ENCODE measurements around the gene LSM14B. TPM values are rescaled to one million over a fixed set of nuclear protein-coding genes. Genes with fewer than 3 reads are reported as not detected.

LSM14B gene
- total RNA-seq, 4 donors from 2014 or later = 3.1 to 56.8 (median 45.9) TPM

DNA sequence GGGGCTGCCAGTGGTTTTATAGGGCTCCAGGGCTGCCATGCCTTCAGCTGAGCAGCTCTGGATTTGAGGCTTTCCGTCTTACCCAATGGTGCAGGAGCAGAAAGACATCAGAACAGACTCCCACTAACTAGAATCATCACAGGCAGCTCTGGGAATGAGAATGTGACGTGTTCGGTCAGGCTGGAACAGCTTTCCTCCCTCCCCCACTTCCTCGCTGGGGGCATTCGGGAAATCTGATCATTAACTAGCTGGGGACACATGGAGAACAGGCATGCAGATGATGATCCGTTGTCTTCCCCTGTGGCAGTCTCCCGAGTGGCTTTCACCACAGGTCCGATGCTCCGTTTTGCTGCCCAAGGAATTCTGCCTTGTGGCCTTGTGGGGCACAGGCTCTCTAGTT, 55.0 kb downstream of the LSM14B start:
- Histone ChIP-seq H3K4me1 (no peaks in the 10 kb centered on the region), H3K36me3 (no peaks in the 10 kb centered on the region), H3K9me3 (no peaks in the 10 kb centered on the region), H3K27ac (no peak overlapping the region), H3K27me3 (no peaks in the 10 kb centered on the region), H3K4me3 (no peak overlapping the region)
- no peak for TF ChIP-seq POLR2A (IDR thresholded peaks at IDR 0.05)
- TF ChIP-seq, protein P1, sequence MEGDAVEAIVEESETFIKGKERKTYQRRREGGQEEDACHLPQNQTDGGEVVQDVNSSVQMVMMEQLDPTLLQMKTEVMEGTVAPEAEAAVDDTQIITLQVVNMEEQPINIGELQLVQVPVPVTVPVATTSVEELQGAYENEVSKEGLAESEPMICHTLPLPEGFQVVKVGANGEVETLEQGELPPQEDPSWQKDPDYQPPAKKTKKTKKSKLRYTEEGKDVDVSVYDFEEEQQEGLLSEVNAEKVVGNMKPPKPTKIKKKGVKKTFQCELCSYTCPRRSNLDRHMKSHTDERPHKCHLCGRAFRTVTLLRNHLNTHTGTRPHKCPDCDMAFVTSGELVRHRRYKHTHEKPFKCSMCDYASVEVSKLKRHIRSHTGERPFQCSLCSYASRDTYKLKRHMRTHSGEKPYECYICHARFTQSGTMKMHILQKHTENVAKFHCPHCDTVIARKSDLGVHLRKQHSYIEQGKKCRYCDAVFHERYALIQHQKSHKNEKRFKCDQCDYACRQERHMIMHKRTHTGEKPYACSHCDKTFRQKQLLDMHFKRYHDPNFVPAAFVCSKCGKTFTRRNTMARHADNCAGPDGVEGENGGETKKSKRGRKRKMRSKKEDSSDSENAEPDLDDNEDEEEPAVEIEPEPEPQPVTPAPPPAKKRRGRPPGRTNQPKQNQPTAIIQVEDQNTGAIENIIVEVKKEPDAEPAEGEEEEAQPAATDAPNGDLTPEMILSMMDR (IDR thresholded peaks at IDR 0.05) = no peak
- intact Hi-C loops (cut with DNase I; ENCODE audit: low total_unique reads) = no loop called here
- no peak for DNase-seq

DNA sequence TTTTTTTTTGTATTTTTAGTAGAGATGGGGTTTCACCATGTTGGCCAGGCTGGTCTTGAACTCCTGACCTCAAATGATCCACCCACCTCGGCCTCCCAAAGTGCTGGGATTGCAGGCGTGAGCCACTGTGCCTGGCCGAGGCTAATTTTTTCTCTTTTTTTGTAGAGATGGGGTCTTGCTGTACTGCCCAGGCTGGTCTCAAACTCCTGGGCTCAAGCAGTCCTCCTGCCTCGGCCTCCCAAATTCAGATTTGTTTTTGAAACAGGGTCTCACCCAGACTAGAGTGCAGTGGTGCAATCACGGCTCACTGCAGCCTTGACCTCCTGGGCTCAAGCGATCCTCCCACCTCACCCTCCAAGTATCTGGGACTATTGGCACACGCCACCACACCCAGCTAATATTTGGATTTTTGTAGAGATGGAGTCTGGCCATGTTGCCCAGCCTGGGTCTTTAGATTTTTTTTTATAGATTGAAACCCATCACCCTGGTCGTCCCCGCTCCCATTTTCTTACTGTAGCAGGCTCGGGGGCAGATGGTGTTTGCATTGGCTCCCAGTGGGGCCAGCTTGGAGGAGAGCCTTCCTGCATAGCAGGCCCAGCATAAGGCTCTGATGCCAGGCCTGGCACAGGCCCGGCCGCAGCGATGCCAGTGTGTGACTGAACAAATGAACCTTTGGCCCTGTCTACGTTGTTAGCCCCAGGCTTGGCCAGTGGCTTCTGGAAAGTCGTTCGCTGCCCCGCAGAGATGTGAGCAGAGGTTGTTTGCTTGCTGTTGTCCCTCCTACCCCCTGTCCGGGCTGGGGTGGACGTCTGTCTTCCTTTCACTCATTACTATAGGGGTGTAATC, 56.3 kb downstream of the LSM14B start:
- Histone ChIP-seq H3K4me1 (peaks cover 0 to 2% of the 10 kb centered on the region in 2 donors), H3K36me3 (no peaks in the 10 kb centered on the region), H3K27ac (no peak overlapping the region), H3K9me3 (no peaks in the 10 kb centered on the region), H3K4me3 (no peak overlapping the region), H3K27me3 (no peaks in the 10 kb centered on the region)
- no peak for DNase-seq
- TF ChIP-seq, protein P1 (IDR thresholded peaks at IDR 0.05) = no peak
- TF ChIP-seq POLR2A (IDR thresholded peaks at IDR 0.05) = no peak
- intact Hi-C loops (cut with DNase I; ENCODE audit: low total_unique reads) = no loop called here

DNA sequence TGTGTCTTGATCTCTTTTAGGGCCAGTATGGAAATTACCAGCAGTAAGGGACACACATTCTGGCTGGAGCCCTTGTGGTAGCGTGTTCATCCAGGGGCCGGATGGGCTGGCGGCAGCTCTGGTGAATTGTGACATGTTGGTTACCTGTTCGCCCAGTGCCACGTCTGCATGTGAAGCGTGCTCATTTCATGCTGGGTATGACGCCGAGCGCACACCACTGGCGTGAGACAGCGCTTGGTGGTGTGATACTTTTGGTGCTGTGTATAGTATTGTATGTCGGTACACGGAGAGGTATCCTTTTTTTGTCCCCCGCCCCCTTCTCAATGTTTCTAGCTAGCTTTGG, 56.9 kb downstream of the LSM14B start:
- TF ChIP-seq, protein P1 (IDR thresholded peaks at IDR 0.05) = no peak
- TF ChIP-seq POLR2A (IDR thresholded peaks at IDR 0.05) = no peak
- no peak for DNase-seq
- Histone ChIP-seq H3K27me3 (no peaks in the 10 kb centered on the region), H3K9me3 (no peaks in the 10 kb centered on the region), H3K4me3 (no peak overlapping the region), H3K4me1 (peaks cover 0 to 7% of the 10 kb centered on the region in 2 donors), H3K27ac (no peak overlapping the region), H3K36me3 (no peaks in the 10 kb centered on the region)
- intact Hi-C loops (cut with DNase I; ENCODE audit: low total_unique reads) = no loop called here

DNA sequence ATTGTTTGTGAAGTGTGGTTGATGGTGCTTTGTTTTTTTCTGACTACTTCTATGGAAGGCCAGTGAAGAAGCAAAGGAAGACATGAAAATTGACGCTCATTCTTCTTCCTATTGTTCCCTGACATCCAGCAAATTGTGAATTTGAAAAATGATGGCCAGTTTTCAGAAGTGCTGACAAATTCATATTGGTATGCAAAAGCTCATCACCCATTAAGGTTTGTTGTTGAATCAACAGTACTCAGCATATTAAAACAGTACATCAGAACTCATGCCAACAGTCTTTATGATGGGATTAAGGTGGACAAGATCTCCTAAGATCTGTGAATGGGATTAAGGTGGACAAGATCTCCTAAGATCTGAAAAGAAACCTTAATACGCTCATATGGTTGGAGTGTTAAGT, 59.5 kb downstream of the LSM14B start:
- Histone ChIP-seq H3K27ac (peak overlapping the region in 1 of 2 donors; percentile 89), H3K4me3 (no peak overlapping the region), H3K4me1 (peaks cover 0 to 7% of the 10 kb centered on the region in 2 donors), H3K9me3 (no peaks in the 10 kb centered on the region), H3K36me3 (no peaks in the 10 kb centered on the region), H3K27me3 (no peaks in the 10 kb centered on the region)
- TF ChIP-seq, protein P1 (IDR thresholded peaks at IDR 0.05) = no peak
- no peak for TF ChIP-seq POLR2A (IDR thresholded peaks at IDR 0.05)
- DNase-seq = no peak
- intact Hi-C loops (cut with DNase I; ENCODE audit: low total_unique reads) = no loop called here

All from uterus (tissue), 4 donors.